ENCODE data around the gene CGB2.
"Not testable (repeated sequence)": the region's sequence is repeated elsewhere in the genome, so short reads cannot be mapped to it uniquely, and the experiment has no call there.

GRCh38 chr19:49031642-49032301, at the start of gene CGB2:
- TF ChIP-seq CTCF (conservative IDR thresholded peaks at IDR 0.05; ENCODE audit: low read length), result peak; percentile 76
- not testable (repeated sequence) for TF ChIP-seq EZH2phosphoT487 (IDR thresholded peaks at IDR 0.05; ENCODE audit: borderline replicate concordance, low read depth, low read length)

All from OCI-LY7 (cell line).